ENCODE results near the gene YIPF2.
A peak's percentile ranks its signal among the peaks of the same experiment; 100 is the strongest.
"Not testable (repeated sequence)": the region's sequence is repeated elsewhere in the genome, so short reads cannot be mapped to it uniquely, and the experiment has no call there.

YIPF2 gene

GRCh38 chr19:10945264-10945663 lies 16.8 kb upstream of the YIPF2 start:
- H3K4me3 ChIP-seq (ENCODE audit: low read length), result no peak overlapping the region
- DNase-seq (ENCODE audit: low read depth, low spot score), result no peak

- not testable (repeated sequence) for DNase-seq (ENCODE audit: low read depth, low spot score); H3K4me3 ChIP-seq (ENCODE audit: low read length)
Observed at GRCh38 chr19:10943412-10943811, 15.0 kb upstream of the YIPF2 start.

DNA sequence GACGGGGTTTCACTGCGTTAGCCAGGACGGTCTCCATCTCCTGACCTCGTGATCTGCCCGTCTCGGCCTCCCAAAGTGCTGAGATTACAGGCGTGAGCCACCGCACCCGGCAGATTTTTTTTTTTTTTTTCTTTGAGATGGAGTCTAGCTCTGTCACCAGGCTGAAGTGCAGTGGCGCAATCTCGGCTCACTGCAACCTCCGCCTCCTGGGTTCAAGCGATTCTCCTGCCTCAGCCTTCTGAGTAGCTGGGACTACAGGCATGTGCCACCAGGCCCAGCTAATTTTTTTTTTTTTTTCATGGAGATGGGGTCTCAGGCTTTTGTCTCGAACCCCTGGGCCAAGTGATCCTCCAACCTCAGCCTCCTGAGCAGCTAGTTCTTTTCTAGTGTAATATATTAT lies 13.2 kb upstream of the YIPF2 start:
- H3K4me3 ChIP-seq (ENCODE audit: low read length), result not testable (repeated sequence)

DNA sequence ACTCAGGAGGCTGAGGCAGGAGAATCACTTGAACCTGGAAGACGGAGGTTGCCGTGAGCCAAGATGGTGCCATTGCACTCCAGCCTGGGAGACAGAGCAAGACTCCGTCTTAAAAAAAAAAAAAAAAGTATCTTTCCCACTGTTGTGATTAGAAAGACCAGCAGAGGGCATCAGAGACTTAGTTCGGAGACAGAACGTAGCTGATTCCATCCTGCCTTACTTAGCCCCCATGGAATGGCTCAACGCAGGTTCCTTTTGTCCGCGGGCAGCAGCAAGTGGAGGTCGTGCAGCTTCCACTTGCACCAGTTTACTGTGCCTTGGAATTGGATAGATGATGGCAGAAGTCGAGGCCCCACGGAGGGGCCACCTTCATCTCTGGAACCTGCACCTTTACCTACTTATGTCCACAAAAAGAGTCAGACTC lies 8.2 kb upstream of the YIPF2 start:
- peak; percentile 79 for DNase-seq (ENCODE audit: low read depth, low spot score)

More for the DNA sequence above, 13.2 kb upstream of the YIPF2 start:
- not testable (repeated sequence) for DNase-seq (ENCODE audit: low read depth, low spot score)

DNA sequence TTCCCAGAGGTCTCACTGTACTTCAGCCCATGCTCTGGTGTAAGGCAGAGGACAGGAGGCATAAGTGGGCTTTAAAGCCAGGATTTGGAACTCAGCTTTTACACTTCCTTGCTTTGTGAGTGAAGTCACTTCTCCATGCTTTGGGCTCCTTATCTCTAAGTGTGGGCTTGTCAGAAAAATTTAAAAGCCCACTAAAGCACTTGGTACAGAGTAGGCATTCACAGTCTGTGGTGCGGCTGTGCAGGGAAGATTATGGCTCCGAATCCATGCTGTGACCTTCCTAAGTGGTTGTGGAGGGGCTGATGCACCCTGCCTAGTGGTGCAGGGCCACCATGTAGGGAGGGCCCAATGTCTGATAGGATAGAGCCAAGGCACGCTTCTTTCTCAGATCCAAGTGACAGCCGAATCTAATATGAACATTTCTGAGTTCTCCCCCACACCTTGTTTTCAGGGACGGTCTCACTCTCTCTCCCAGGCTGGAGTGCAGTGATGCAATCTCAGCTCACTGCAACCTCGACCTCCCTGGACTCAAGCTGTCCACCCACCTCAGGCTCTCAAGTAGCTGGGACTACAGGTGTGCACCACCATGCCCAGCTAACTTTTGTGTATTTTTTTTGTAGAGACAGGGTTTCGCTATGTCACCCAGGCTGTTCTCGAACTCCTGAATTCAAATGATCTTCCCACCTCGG lies 7.1 kb upstream of the YIPF2 start:
- no peak for DNase-seq (ENCODE audit: low read depth, low spot score)
- H3K4me3 ChIP-seq (ENCODE audit: low read length), result no peak overlapping the region

More for the DNA sequence above, 8.2 kb upstream of the YIPF2 start:
- H3K4me3 ChIP-seq (ENCODE audit: low read length), result no peak overlapping the region

GRCh38 chr19:10929402-10929794 lies 959 bp upstream of the YIPF2 start:
- peak overlapping the region; percentile 82 for H3K4me3 ChIP-seq (ENCODE audit: low read length)
- no peak for DNase-seq (ENCODE audit: low read depth, low spot score)

DNA sequence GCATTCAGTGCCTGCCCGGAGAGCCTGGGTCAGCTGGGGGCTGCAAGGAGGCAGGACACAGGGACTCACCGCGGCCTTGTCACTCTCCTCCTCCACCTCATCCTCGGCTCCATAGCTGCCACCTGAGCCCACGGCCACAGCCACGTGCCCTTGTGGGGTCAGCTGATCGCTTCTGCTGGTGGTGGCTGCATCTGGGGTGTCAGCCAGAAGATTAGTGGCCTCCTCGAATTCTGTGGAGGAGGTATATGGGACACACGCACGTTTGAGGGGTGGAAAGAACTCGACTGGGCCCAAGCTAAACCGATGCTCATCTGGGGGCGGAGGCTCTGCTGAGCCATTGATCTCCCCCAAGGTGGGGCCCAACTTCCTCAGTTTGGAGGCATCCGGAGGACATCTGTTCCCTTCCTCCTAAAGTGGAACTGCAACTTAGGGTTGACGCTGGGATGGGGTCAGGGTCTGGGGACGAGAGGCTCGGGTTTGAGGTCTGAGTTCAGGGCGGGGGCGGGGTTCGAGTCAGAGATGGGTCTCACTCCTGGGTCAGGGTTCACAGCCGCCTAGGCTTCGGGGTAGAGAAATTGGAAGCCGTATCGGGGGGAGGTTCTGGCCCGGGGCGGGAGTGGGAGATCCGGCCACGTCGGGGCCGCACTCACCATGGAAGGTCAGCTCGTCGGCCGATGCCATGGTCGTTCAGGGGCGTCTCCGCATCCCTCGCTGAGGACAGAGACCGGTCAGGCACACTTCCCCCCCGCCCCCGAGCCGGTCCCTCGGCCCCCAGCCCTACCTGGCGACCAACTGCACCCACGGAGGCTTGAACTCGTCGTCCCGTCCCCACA lies 493 bp downstream of the YIPF2 start:
- DNase-seq (ENCODE audit: low read depth, low spot score), result no peak
- H3K4me3 ChIP-seq (ENCODE audit: low read length), result peak overlapping the region; percentile 82

DNA sequence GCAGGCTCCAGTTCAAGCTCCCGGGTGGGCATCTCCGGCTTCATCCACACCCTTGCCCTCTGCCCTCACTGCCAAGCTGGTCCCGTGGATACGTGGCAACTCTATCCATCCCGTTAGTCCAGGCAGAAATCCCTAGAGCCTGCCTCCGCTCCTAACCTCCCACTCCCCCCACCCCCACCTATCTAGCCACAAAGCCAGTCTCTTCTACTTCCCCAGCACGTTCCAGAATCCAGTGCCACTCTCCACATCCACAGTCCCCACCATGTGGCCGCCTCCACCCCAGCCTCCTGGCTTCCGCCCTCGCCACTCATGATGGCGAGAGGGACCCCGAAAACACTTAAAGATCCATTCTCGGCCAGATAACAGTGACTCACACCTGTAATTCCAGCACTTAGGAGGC lies 3.8 kb downstream of the YIPF2 start:
- H3K4me3 ChIP-seq (ENCODE audit: low read length), result no peak overlapping the region
- DNase-seq (ENCODE audit: low read depth, low spot score), result no peak

DNA sequence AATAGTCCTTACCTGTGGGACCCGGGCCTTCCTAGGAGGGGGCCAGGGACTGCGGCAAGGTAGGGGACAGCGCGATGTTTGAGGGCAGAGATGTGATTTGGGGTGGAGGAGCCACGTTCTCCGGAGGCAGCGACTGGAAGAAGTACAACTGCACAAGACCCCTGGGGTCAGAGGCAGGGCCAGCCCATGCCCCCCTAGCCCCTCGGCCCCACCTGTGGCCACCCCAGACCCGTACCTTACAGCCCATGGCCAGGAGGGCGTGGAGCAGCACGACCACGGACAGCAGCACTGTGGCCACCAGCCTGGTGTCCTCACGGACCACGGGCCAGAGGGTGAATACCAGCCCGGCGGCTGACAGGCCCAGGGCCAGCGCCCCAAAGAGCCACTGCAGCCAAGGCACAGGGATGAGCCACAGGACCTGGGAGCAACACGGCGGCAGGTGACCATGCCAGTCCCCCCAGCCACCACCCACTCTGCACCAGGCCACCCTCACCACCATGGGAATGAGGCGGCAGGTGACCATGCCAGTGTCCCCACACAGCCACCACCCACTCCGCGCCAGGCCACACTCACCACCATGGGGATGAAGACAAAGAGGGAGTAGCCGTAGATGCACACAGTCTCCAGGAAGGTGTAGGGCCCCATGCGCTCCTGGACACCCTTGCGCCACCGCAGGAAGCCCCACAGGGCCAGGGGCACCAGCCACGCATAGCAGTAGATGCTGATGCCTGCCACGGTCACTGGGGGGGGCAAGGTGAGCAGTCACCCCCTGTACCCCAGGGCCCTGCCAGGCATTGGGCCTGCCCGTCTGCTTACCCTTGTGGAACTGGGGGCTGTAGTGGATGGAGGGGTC lies 5.0 kb downstream of the YIPF2 start:
- DNase-seq (ENCODE audit: low read depth, low spot score), result no peak
- no peak overlapping the region for H3K4me3 ChIP-seq (ENCODE audit: low read length)

- no peak overlapping the region for H3K4me3 ChIP-seq (ENCODE audit: low read length)
- DNase-seq (ENCODE audit: low read depth, low spot score), result no peak
Observed at GRCh38 chr19:10922638-10923014, 5.8 kb downstream of the YIPF2 start.

DNA sequence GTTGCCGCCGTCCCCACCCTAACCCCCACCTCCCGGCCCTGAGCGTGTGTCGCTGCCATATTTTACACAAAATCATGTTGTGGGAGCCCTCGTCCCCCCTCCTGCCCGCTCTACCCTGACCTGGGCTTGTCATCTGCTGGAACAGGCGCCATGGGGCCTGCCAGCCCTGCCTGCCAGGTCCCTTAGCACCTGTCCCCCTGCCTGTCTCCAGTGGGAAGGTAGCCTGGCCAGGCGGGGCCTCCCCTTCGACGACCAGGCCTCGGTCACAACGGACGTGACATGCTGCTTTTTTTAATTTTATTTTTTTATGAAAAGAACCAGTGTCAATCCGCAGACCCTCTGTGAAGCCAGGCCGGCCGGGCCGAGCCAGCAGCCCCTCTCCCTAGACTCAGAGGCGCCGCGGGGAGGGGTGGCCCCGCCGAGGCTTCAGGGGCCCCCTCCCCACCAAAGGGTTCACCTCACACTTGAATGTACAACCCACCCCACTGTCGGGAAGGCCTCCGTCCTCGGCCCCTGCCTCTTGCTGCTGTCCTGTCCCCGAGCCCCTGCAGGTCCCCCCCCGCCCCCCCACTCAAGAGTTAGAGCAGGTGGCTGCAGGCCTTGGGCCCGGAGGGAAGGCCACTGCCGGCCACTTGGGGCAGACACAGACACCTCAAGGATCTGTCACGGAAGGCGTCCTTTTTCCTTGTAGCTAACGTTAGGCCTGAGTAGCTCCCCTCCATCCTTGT lies 6.4 kb downstream of the YIPF2 start:
- no peak for DNase-seq (ENCODE audit: low read depth, low spot score)
- no peak overlapping the region for H3K4me3 ChIP-seq (ENCODE audit: low read length)

GRCh38 chr19:10921199-10921909 lies 7.1 kb downstream of the YIPF2 start:
- no peak for DNase-seq (ENCODE audit: low read depth, low spot score)
- no peak overlapping the region for H3K4me3 ChIP-seq (ENCODE audit: low read length)

GRCh38 chr19:10920781-10921180 lies 7.7 kb downstream of the YIPF2 start:
- no peak for DNase-seq (ENCODE audit: low read depth, low spot score)
- H3K4me3 ChIP-seq (ENCODE audit: low read length), result no peak overlapping the region

GRCh38 chr19:10920288-10920655 lies 8.2 kb downstream of the YIPF2 start:
- no peak overlapping the region for H3K4me3 ChIP-seq (ENCODE audit: low read length)
- no peak for DNase-seq (ENCODE audit: low read depth, low spot score)

DNA sequence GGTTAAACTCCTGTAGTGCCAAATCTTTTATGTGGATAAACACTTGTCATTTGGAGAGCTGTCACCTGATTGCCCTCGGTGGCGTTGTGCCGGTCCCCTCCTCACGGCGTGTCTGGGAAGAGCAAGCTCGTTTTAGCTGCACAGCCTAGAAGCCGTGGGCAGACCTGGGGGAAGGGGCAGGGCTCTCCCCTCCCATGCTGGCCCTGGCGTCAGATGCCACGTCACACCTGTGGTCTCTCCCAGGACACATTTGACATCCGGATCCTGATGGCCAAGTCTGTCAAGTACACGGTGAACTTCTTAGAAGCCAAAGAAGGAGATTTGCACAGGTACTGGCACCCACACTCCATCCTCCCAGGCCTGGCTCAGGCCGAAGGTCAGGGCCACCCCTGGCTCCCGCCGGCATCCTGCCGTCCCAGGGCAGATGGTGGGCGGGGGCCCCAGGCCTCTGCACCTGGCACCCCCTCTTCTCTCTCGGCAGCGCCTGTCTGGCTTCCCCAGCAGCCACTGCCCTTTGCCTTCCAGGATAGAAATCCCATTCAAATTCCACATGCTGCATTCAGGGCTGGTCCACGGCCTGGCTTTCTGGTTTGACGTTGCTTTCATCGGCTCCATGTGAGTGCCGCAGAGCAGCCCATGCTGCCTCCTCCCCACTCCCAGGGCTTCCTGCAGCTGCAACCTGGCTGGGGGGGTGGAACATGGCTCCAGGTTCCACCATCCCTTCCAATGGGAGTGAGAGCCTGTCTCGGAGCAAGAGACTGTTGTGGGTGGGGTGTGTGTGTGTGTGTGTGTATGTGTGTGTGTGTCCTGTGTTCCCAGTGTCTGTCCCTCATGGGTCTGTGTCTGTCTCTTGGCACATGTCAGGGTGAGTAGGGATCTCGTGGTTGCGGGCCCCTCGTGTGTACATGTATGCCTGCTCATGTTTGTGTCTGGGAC lies 8.8 kb downstream of the YIPF2 start:
- no peak for DNase-seq (ENCODE audit: low read depth, low spot score)
- no peak overlapping the region for H3K4me3 ChIP-seq (ENCODE audit: low read length)

DNA sequence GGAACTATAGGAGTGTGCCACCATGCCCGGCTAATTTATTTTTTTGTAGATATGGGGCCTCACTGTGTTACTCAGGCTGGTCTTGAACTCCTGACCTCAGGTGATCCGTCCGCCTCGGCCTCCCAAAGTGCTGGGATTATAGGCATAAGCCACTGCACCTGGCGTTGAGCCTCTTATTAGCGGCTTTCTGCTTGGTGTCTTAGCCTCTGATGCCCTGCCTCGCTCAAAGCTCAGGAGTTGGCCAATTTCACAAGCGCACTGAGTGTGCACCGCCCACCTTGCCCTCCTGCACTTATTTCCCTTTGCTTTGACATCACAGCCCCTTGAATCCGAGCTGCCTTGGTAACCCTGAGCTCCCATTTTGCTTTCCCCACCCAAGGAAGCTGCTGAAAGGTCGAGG lies 10.1 kb downstream of the YIPF2 start:
- no peak for DNase-seq (ENCODE audit: low read depth, low spot score)
- H3K4me3 ChIP-seq (ENCODE audit: low read length), result no peak overlapping the region

DNA sequence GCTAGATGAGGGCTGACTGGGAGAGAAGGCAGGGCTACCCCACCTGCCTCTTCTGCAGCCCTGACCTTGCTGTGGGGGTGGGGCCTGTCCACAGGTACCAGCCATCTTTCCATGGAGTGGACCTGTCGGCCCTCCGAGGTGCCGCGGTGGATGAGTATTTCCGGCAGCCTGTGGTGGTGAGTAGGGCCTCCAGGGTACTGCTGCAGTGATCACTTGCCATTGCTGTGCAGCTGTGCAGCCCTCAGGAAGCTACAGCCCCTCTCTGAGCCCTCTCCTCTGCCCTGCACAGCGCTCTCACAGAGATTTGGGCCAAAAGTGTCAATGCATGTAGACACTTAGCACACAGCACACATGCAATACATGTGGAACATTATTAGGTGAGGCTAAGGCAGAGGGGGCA lies 11.8 kb downstream of the YIPF2 start:
- no peak overlapping the region for H3K4me3 ChIP-seq (ENCODE audit: low read length)
- DNase-seq (ENCODE audit: low read depth, low spot score), result no peak
